GM18873 (cell line): ENCODE measurements around the gene ZMYM3.

Experiments
- ATAC-seq: cut with Tn5 transposase; IDR thresholded peaks from one replicate; pipeline ENCODE4 v1.9.1; 2021; ENCODE audit warnings: mild to moderate bottlenecking, moderate library complexity, moderate number of reproducible peaks; ENCODE audit not compliant: unreplicated experiment, low FRiP score

Gene ZMYM3

DNA sequence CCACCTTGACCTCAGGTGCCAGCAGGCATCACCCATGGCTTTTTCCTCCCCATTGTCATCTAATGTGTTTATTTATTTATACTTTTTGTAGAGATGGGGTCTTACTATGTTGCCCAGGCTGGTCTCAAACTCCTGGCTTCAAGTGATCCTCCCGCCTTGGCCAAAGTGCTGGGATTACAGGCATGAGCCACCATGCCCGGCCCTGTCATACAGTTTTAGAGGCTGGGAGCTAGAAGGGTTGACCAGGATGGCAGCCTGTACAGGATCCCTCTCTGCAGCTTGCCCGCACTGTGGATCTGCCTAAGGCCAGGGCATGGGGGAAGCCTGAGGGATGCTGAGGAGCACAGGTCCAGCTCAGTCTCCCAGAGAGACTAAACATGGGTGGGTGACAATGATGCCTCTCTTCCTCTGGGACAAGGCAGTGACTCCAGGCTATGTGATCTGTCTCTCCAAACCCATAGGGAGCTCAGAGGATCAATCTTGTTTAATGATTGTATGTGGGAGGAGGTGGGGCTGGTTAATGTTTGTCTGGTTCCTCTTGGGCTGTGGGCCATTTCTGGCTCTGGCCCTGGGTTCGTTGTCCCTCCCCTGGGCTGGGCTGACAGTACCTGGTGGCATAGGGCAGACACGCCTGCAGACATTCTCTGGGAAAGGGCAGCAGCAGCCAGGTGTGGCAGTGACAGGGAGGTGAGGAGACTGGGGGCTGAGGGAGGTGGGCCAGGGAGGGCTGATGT is 39.2 kb downstream of the ZMYM3 start:
- no peak for ATAC-seq

DNA sequence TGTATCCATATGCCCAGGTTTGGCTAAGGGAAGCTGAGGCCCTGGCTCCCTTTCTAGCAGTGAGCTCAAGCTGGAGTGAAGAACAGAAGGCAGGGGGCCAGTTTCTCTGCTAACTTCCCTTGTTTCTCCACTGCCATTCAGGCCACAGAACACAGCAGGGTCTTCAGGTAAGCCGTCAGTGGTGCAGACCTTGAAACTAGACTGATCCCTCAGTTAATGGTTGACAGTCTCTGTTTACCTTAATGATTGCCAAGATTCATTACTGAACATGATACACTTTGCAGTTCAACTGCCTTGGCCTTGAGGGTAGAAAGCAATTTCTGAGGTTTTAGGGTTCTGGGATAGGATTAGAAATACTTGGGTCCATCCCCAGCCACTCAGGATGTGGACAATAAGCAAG is 39.8 kb downstream of the ZMYM3 start:
- ATAC-seq, result no peak

GRCh38 chrX:71212536-71212935 is 41.4 kb downstream of the ZMYM3 start:
- ATAC-seq, result no peak

DNA sequence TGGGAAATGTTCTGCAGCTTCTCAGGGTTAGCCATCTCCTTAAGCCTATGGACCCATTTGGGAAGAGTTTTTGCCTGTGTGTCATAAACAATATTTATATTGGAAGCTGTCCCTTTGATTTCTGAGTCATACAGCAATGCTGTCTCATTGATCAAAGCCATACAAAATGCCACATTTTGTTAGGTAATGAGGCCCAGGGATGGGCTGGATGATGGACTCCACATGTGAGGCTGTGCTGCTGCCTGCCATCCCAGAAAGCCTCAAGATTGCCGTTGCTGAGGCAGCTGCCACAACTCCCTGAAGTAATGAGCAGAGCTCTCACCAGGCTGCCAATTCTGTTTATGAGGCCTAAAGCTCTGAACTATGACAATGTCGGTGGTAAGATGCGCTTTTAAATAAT is 43.1 kb downstream of the ZMYM3 start:
- ATAC-seq, result no peak

DNA sequence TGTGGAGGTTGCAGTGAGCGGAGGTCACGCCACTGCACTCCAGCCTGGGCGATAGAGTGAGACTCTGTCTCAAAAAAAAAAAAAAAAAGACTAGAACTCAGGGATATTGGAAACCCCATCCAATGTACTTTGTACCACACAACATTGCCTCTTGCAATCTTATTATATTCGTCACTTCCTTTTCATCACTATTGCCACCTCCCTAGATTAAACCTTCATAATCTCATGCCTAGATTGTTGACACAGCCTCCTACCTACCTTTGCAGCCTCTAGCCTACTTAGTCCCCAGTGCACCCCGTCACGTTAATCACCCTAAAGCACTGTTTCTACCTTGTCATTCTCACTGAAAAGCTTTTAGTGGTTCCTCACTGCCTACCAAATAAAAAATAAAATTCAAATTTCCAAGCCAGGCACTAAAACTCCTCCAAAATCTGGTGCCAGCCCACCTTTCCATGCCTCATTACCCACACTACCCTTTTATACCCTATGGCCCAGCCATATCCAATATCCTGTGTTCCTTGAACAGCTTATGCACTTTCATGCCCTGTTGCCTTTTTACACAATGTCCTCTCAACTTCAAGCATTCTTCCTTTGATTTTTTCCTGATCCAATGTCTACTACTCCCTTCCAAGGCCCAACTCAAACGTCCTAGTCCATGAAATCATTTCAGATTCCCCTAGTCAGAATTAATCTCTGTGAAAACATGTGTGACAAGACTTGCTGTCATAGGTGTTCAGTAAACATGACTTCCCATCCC is 54.5 kb downstream of the ZMYM3 start:
- no peak for ATAC-seq

DNA sequence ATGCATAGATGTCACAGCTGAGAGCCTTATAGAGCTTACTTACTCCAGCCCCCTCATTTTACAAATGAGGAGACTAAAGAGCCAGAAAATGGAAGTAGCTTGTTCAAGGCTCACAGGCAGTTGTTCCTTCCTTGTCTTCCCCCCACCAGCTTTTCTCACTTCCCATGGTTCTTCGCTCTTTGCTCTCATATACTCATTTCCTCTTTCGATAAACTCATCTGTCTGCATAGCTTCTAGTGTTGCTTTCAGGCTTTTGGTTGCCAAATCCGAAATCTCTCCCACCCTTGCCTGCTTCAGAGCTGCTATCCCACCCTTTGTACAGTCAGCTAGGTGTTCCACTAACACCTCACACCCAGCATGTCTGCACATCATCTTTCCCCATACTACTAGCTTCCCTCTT is 55.9 kb downstream of the ZMYM3 start:
- peak; percentile 64 for ATAC-seq

DNA sequence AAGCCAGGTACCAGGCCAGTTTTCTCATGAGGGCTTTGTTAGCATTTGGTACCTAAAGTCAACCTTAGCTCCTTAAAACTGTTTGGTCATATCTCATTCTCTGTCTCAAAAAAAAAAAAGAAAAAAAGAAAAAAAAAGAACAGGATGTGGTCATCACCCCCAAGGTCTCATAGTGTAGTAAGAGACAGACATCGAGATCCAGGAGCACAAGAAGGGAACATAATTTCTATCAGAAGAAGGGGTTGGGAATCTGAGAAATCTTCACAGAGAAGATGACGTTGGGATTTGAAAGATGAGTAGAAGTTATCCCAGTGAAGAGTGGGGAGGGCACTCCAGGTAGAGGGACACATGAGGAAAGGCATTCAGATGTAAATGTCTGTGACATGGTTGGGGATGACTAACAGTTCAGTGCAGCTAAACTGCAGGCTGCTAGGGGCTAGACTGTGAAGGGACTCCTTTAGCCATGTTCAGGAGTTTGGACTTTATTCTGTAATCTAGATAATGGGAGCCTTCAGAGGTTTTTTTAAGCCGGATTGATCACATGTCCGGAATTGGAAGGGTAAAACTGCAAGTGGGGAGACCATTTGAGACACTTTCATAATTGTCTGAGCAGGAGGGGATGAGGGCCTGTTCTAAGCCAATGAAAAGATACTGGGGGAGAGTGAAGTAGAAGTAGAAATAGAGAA is 57.8 kb downstream of the ZMYM3 start:
- no peak for ATAC-seq

- no peak for ATAC-seq
Observed at GRCh38 chrX:71191248-71191647, 62.7 kb downstream of the ZMYM3 start.
